Measurements from ENCODE around the gene DAGLB.

The DAGLB gene

GRCh38 chr7:6442114-6442513, 5.6 kb downstream of the DAGLB start:
- no peak for TF ChIP-seq CTCF (IDR thresholded peaks at IDR 0.05; ENCODE audit: low read depth, low read length, missing control alignments)
- in situ Hi-C loops (cut with HindIII; ENCODE audit: low sequenced_read_pairs): no loop called here
- H3K4me3 ChIP-seq (ENCODE audit: low read depth, low read length): no peak overlapping the region
- DNase-seq (ENCODE audit: low read depth): peak; percentile 36

GRCh38 chr7:6440381-6440780, 7.4 kb downstream of the DAGLB start:
- DNase-seq (ENCODE audit: low read depth): no peak
- no peak overlapping the region for H3K4me3 ChIP-seq (ENCODE audit: low read depth, low read length)
- in situ Hi-C loops (cut with HindIII; ENCODE audit: low sequenced_read_pairs): no loop called here
- TF ChIP-seq CTCF (IDR thresholded peaks at IDR 0.05; ENCODE audit: low read depth, low read length, missing control alignments): no peak

GRCh38 chr7:6438427-6438826, 9.3 kb downstream of the DAGLB start:
- no peak overlapping the region for H3K4me3 ChIP-seq (ENCODE audit: low read depth, low read length)
- no peak for TF ChIP-seq CTCF (IDR thresholded peaks at IDR 0.05; ENCODE audit: low read depth, low read length, missing control alignments)
- DNase-seq (ENCODE audit: low read depth): no peak
- in situ Hi-C loops (cut with HindIII; ENCODE audit: low sequenced_read_pairs): no loop called here

GRCh38 chr7:6437251-6437650, 10.5 kb downstream of the DAGLB start:
- no peak overlapping the region for H3K4me3 ChIP-seq (ENCODE audit: low read depth, low read length)
- in situ Hi-C loops (cut with HindIII; ENCODE audit: low sequenced_read_pairs): no loop called here
- no peak for TF ChIP-seq CTCF (IDR thresholded peaks at IDR 0.05; ENCODE audit: low read depth, low read length, missing control alignments)
- no peak for DNase-seq (ENCODE audit: low read depth)

- in situ Hi-C loops (cut with HindIII; ENCODE audit: low sequenced_read_pairs): no loop called here
- DNase-seq (ENCODE audit: low read depth): no peak
- no peak overlapping the region for H3K4me3 ChIP-seq (ENCODE audit: low read depth, low read length)
- no peak for TF ChIP-seq CTCF (IDR thresholded peaks at IDR 0.05; ENCODE audit: low read depth, low read length, missing control alignments)
Observed at GRCh38 chr7:6436385-6436685, 11.4 kb downstream of the DAGLB start.

- peak; percentile 97 for TF ChIP-seq CTCF (IDR thresholded peaks at IDR 0.05; ENCODE audit: low read depth, low read length, missing control alignments)
- in situ Hi-C loops (cut with HindIII; ENCODE audit: low sequenced_read_pairs): no loop called here
- DNase-seq (ENCODE audit: low read depth): peak; percentile 63
- H3K4me3 ChIP-seq (ENCODE audit: low read depth, low read length): no peak overlapping the region
Observed at GRCh38 chr7:6435486-6436384, 12.0 kb downstream of the DAGLB start.

Data from astrocyte of the cerebellum (primary cell).